ENCODE measurements around the gene CACNA2D4.

CACNA2D4 gene

DNA sequence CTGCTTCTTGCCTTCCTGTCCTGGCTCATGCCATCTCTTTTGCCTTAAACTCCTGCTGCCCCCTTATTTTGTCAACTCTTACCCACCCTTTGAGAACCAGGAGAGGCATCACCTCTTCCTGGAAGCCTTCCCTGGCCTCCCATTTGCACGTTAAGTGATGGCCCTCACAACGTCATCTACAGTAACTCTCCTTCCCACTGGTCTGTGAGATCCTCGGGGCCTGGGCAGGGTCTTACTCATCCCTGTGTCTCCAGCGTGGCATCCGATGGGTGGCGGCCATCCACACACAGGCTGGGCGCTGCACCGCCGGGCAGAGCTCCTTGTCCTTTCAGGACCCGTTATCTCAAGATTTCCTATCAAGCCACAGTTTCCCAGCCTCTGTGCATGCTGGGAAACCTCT lies 16.8 kb upstream of the CACNA2D4 start:
- H3K4me3 ChIP-seq (ENCODE audit: low read depth, low read length): no peak overlapping the region
- in situ Hi-C loops (cut with HindIII; ENCODE audit: low sequenced_read_pairs): loop anchor here (25.0 kb wide), 1 partner anchor 123 kb away; the partner anchor contains the start of gene LRTM2
- DNase-seq (ENCODE audit: low read depth): no peak
- TF ChIP-seq, protein P1, sequence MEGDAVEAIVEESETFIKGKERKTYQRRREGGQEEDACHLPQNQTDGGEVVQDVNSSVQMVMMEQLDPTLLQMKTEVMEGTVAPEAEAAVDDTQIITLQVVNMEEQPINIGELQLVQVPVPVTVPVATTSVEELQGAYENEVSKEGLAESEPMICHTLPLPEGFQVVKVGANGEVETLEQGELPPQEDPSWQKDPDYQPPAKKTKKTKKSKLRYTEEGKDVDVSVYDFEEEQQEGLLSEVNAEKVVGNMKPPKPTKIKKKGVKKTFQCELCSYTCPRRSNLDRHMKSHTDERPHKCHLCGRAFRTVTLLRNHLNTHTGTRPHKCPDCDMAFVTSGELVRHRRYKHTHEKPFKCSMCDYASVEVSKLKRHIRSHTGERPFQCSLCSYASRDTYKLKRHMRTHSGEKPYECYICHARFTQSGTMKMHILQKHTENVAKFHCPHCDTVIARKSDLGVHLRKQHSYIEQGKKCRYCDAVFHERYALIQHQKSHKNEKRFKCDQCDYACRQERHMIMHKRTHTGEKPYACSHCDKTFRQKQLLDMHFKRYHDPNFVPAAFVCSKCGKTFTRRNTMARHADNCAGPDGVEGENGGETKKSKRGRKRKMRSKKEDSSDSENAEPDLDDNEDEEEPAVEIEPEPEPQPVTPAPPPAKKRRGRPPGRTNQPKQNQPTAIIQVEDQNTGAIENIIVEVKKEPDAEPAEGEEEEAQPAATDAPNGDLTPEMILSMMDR (IDR thresholded peaks at IDR 0.05; ENCODE audit: low read depth, low read length, missing control alignments): no peak

DNA sequence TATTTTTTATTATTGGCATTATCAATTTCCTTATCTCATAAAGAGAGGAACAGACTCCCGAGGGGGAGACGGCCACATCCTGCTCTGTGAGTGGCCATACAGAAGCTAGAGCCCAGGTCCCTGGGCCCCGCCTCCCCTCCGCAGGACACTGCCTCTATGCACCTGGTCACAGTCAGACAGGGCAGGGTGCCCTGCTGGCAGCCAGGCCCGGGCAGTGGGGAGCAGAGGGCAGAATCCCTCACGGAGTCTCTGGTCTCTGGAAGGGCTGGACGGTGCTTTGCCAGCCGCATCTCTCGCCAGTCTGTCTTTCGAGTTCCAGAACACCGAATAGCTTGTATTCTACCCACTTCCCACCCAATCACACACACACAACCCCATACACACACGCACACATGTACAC lies 16.4 kb upstream of the CACNA2D4 start:
- TF ChIP-seq, protein P1 (IDR thresholded peaks at IDR 0.05; ENCODE audit: low read depth, low read length, missing control alignments): no peak
- no peak overlapping the region for H3K4me3 ChIP-seq (ENCODE audit: low read depth, low read length)
- DNase-seq (ENCODE audit: low read depth): no peak
- in situ Hi-C loops (cut with HindIII; ENCODE audit: low sequenced_read_pairs): loop anchor here (25.0 kb wide), 1 partner anchor 123 kb away; the partner anchor contains the start of gene LRTM2

DNA sequence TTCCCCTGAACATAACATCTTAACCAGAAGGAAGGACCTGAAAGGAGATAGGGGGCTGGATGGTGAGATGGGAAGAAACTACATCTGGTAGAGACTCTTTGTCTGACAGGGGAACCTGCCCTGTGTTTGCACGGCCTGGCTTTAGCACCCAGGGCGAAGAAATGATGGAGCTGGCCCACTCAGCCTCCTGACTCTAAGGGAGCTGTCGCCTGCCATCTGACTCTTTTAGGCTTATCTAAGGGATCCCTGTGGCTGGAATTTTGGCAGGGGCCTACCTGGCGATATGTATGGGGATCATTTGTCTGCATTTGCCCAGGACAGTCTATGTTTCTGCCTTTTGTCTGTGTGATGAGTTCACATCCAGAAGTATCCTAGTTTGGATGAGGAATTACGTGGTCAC lies 15.6 kb upstream of the CACNA2D4 start:
- TF ChIP-seq, protein P1 (IDR thresholded peaks at IDR 0.05; ENCODE audit: low read depth, low read length, missing control alignments): no peak
- in situ Hi-C loops (cut with HindIII; ENCODE audit: low sequenced_read_pairs): loop anchor here (25.0 kb wide), 1 partner anchor 122 kb away; the partner anchor contains the start of gene LRTM2
- no peak overlapping the region for H3K4me3 ChIP-seq (ENCODE audit: low read depth, low read length)
- no peak for DNase-seq (ENCODE audit: low read depth)

DNA sequence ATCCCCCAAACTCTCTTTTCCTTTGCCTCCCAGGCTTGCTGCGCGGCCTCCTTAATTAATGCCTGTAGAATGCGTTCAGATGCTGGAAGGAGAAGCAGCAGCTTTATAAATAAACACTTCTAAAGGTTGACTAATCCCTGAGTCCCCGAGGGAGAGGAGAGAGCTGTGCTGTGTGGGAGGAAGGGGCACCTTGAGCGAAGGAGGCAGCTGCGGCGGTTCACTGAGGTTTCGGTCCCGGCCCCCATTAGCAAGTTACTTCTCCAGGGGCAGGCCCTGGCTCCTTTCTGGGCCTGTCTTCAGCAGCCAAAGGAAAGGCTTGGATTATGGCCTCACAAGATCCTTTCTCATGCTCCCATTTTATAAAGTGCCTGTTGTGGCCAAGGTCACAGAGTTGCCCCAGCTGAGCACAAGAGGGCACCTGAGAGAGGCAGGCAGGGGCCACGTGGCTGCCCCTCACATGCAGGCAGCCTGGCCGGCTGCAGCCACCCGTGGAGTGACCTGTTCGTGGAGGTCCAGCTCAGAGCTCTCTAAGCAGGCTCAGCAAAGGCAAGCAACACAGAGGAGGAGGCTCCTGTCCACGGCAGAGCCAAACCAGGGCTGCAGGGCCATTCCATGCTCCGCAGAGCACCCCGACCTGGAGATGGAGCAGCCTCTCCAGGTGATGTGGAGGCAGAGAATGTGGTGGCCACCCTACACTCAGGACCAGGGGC lies 15.0 kb upstream of the CACNA2D4 start:
- TF ChIP-seq, protein P1 (IDR thresholded peaks at IDR 0.05; ENCODE audit: low read depth, low read length, missing control alignments): no peak
- in situ Hi-C loops (cut with HindIII; ENCODE audit: low sequenced_read_pairs): loop anchor here (25.0 kb wide), 1 partner anchor 121 kb away; the partner anchor contains the start of gene LRTM2
- no peak overlapping the region for H3K4me3 ChIP-seq (ENCODE audit: low read depth, low read length)
- peak; percentile 40 for DNase-seq (ENCODE audit: low read depth)

DNA sequence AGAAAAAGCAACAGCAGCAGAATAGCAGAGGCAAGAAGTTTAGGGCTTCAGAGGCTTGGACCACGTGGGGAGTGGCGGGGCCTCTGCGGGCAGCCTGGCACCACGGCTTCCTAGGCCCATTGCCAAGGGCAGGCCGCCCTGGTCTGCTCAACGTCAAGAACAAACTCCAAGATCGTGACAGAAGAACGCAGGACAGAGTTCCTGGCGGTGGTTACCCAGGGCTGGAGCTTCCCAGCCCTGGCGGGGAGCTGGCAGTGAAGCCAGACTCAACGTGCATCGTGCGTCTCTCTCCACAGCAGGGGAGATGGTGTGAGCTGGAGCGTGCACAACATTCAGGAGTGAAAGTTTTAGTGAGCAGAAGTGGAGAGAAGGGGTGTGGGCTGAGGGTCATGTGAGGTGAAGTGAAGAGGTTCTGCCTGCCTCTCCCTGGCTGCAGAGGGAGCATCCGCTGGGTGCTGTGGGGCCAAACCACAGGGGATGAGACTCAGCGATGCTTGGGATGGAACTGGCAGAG lies 13.9 kb upstream of the CACNA2D4 start:
- in situ Hi-C loops (cut with HindIII; ENCODE audit: low sequenced_read_pairs): loop anchor here (25.0 kb wide), 1 partner anchor 120 kb away; the partner anchor contains the start of gene LRTM2
- no peak overlapping the region for H3K4me3 ChIP-seq (ENCODE audit: low read depth, low read length)
- DNase-seq (ENCODE audit: low read depth): peak; percentile 81
- TF ChIP-seq, protein P1 (IDR thresholded peaks at IDR 0.05; ENCODE audit: low read depth, low read length, missing control alignments): no peak

DNA sequence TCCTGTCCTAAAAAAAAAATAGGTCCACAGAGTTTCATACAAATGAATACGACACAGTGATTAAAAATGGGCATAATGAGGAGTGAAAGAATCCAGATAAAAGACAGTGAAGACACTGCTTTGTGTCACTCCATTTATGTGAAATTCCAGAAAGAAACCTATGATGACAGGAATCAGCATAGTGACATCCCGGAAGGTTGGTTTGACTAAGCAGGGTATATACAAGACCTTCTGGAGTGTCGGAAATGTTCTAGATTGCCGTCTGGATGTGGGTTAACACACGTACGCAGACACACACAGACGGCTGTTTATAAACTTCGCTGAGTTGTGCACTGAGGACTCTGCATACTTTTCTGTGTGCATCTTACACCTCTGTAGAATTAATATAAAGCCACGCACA lies 13.2 kb upstream of the CACNA2D4 start:
- TF ChIP-seq, protein P1 (IDR thresholded peaks at IDR 0.05; ENCODE audit: low read depth, low read length, missing control alignments): no peak
- in situ Hi-C loops (cut with HindIII; ENCODE audit: low sequenced_read_pairs): loop anchor here (25.0 kb wide), 1 partner anchor 119 kb away; the partner anchor contains the start of gene LRTM2

More for the DNA sequence above, 13.2 kb upstream of the CACNA2D4 start:
- H3K4me3 ChIP-seq (ENCODE audit: low read depth, low read length): no peak overlapping the region
- no peak for DNase-seq (ENCODE audit: low read depth)

All from astrocyte of the cerebellum (primary cell).